HG03565 (cell line): ENCODE results near the gene MRPS25.
A peak's percentile ranks its signal among the peaks of the same experiment; 100 is the strongest.

Source experiments
- ATAC-seq: cut with Tn5 transposase; IDR thresholded peaks from one replicate; pipeline ENCODE4 v1.9.1; 2021; ENCODE audit warnings: mild to moderate bottlenecking, moderate library complexity; ENCODE audit not compliant: unreplicated experiment

Gene MRPS25

DNA sequence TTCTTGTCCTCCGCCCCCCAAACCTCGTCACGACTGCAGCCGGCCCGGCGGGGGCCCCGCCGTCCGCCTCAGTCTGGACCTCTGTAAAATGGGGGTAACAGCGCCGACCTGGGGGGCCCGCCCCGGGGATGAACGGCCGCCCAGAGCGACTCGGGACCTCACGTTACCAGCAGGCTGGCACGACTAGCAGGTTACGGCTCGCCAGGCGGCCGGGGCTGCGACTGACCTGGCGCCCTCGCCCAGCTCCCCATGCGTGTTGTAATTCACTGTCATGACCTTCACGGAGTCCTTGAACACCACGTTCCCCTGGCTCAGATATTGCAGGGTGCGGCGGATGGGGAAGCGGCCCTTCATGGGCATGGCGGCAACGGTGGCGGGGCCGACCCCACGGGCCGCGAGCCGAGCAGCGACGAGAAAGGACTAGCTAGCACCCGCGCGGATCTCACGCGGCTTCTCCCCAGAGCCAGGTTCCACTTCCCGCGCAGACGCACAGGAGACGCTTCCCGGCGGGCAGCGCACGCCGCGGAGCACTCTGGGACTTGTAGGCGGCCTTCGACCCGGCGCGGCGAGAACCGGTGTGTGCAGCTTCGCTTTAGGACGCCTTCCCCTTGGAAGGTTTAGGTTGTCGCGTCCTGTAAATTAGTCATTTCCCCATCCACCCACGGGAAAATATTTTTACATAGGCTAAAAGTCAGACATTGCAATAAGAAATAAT lies at the start of gene MRPS25:
TSS of gene MRPS25 (minus strand) at position 481 of the 715 bp plus-strand sequence. CDS start at position 360, 121 bp downstream.
- ATAC-seq = peak; percentile 85

DNA sequence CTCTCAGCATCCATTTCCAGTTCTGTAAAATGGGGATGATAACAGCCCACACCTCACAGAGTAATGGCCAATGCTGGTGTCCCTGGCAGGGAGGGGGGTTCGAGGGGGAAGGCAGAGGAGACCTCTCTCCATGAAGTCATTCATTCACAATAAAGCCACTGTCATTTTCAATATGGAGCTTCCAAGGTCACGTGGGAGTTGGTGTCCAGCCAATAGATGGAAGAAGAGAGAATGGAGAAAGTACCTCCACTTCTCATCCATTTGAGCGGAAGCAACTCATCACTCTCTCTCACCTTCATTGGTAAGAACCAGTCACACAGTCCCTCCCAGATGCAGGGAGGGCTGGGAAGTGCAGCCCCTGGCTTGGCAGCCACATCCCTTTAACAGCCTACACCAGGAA lies 48.8 kb upstream of the MRPS25 start:
- ATAC-seq = no peak

DNA sequence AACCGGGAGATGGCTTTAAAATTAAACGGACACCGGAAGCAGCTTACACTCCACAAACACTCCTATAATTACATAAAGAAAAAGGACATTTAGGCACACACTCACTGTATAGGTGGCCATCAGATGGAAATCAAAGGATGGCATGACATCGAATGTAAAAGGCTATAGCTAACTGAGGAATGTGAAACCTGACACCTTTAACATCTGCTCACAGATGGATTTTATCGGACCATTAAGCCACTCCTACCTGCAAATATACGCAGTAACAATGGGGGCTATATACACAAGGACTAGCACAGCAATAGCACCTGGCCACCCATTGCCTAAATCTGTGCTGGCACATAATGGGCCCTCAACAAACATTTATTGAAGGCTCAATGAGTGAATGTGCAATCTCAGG lies 48.4 kb upstream of the MRPS25 start:
- no peak for ATAC-seq

DNA sequence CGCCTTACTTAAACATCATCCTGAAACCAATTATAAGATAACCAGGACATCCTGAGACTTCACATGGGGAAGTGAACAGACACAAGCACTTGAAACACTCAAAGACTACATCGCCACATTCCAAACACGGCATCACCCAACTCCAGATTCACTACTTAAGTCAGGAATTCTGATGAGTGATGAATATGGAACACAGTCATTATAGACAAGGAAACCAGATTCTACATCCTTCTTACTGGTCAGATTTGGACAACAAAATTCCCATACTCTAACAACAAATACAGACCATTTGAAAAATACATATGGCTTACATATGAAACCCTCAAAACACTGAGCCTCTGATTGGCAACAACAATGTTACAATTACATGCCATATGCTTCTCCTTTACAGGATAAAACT lies 46.9 kb upstream of the MRPS25 start:
- ATAC-seq = no peak

DNA sequence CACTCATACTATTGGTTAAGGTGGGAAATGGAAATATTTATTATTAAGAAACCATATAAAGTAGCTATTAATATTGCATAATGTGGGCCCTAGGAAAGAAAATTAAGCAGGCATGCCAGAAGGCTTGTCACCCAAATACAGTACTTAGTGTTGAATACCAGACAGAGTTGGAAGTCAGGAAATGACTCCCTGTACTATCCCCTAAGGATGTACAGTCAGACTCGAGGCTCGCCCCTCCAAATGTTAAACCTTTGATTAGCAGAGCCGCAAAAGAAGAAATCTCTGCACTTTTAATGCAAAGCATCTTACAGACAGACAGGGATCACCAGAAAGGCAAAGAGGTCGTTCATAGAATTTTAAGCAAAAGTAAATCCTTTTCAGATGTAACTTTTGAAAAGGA lies 45.1 kb upstream of the MRPS25 start:
- no peak for ATAC-seq

DNA sequence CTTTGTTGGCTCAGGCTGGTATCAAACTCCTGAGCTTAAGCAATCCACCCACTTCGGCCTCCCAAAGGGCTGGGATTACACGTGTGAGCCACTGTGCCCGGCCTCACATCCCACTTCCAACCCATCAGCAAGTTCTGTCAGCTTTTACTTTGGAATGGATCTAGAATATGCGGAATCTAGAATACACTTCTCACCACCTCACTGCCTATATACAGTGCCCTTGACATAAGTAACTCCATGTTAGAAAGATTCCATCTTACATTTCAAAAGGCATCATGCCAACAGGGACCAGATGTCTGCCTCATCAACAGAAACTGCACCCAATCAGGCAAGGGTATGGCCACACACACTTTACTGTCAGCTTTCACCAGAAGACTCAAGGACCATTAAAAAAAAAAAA lies 43.8 kb upstream of the MRPS25 start:
- no peak for ATAC-seq

DNA sequence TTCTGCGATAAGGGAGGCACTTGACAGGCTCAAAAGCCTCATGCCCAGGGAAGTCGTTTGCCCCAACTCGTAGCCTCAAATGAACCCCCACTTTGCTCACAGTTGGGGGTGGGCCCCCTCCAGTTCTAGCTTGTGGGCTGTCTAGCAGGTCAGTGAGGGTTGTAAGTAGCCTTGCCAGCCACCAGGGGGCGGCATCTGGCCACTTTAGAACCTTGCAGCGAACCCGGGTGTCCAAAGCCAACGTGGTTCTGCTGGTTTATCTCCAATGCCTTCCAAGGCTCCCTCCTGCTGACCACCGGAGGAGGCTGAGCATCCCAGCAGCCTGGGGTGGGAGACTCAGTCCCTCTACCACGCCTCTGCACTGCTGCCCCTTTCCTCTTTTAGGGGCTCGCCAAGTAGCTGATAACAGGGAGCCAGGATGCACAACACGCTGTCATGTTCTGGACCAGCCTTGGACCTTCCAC lies 43.0 kb upstream of the MRPS25 start:
- peak; percentile 57 for ATAC-seq

DNA sequence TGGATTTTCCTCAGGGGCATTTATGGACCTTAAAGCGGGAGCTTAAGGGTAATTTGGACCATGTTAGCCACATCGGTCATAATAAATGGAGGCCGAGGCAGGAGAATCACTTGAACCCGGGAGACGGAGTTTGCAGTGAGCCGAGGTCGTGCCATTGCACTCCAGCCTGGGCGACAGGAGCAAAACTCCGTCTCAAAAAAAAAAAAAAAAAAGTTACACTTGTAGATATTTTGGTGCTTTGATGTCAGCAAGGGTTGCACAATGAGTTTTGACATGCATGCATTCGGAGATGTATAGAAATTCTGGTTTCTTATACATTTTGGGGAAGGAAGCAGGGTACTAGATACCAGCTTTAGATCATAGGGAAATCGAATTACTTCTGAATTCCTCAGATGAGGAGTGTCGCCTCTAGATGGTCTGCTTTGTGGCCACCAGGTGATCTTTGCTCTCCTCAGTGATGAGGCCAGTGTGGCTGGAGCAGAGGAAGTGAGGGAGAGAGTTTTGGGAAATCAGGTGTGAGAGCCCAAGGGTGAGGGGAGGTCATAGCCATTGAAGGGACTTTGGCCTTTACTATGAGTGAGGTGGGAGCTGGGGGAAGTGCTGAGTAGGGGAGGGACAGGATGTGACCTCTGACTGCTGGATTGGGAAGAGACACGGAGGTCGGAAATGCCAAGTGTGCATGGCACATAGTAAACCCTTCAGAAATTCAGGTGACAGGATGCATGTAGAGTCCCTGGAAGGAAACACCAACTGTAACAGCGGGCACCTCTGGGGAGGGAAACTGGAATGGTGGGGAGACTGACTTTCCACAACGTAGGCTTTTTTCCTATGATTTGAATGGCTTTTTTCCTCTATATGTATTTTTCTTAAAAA lies 42.2 kb upstream of the MRPS25 start:
- no peak for ATAC-seq

DNA sequence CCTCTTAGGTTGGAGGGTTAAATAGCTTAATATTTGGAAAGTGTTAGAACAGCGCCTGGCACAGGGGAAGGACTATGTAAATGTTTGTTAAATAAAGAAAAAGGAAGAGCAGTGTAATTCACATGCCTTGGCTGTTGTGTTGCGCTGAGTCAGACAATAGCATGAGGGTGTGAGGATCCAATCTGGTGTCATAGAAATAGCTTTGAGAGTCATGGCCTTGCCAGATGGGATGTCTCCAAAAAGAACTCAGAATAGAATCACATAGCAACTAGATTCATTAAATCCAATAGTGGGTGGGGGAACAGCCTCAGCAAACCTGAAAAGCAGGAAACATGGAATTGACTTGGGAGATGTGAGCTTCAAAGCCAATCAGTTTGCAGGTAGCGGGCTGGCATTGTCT lies 37.7 kb upstream of the MRPS25 start:
- ATAC-seq = no peak

DNA sequence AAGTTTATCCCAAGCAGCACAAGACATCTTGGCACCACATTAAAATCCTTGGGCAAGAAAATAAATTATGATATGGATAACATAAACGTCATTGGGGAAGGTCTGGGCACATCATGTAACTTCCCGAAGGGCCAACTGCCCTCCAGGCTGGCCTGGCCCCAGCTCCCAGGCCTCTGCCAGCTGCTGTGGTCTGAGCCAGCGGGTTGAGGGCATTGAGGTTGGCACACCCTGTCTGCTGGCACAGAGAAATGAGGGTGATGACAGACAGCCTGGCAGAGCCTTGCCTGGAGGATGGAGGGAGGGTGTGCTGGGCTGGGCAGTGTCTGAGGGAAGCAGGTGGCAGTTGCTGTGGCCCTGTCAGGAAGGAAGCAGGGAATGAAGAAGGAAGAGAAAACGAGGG lies 37.1 kb upstream of the MRPS25 start:
- no peak for ATAC-seq

DNA sequence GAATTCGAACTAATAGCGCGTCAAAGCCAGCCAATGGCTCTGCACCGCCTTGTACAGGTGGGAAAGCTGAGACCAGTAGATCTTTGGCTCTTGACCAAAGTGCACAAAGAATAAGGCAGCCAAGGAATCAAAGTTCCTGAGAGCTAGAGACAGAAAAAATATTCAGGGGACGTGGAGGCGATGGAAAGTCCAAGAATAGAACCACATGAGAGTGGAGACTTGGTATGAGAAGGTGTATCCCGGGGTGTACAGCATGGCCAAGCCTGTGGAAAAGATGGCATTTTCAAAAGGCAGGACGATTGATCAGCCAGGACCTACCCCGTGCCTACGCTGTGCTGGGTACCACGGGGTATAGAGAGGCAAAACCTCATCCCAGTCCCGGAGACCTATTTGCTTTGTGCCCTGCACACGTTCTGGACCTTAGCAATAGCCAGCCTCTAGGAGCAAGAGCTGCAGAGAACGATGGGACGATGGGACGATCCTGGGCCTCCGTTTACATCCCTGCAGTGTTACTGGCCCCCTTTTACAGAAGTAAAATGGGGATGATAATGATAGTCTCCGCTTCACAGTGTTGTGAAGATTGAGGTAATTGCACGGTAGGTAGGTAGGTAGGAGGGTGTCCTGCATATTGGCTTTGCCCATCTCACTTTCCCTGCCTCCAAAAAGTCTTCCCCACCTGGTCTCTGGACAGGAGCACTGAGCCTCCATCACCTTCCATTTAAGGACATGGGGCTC lies 34.4 kb upstream of the MRPS25 start:
- peak; percentile 16 for ATAC-seq

DNA sequence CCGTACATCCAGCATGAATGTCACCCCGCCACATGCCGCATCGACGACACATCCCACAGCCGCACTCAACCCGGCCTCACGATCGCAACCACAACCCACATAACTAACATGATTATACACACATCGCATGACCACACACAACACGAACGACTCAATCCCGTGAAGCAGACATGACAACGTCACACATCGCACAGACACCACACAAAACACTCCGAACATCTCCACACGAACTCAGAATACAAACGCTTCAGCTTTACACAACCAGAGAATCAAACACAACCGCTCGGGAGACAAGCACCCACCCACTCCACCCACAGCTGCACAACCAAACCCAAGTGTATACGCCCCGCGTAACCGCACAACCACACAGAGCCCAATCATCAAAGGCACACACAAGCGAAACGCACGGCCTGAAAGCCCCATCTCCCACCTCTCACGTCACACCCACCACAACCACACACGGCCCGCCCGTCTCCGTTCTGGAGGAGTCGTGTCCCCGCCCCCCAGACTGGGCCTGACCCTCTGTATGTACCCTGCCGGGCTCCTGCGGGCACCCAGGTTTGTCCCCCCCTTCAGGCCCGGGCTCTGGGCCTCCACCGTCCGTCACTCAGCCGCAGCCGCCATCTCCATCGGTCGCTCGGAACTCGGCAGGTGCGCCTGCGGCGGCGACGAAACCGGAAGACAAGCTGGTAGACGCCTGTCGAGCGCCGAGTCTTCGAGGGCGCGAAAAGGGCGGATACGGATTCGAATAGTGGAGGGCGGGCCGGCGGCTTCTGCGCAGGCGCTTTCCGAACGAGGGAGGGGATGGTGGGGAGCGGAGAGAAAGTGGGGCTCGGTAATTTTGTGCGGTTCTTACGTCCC lies 33.6 kb upstream of the MRPS25 start, which contains the start of gene RBSN:
TSS of gene RBSN (minus strand) at position 646 of the 861 bp plus-strand sequence. CDS start 3,028 bp downstream, outside the sequence.
- peak; percentile 88 for ATAC-seq

DNA sequence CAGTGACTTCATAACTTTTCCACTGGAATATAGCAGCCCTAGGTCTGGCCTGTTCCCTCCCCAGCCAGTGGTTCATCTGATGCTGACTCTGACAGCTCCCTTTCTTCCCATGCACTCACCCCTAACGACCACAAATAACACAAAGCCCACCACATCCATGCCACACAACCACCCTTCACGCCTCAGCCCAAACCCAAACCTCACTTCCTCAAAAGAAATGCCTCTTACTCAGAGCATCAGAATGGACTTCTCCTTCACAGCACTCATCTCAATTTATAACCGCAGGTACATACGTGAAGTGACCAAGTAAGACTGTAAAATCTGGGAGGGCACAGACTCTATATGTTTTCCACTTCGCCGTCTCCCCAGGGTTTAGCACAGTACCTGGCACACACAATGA lies 32.8 kb upstream of the MRPS25 start:
- no peak for ATAC-seq

DNA sequence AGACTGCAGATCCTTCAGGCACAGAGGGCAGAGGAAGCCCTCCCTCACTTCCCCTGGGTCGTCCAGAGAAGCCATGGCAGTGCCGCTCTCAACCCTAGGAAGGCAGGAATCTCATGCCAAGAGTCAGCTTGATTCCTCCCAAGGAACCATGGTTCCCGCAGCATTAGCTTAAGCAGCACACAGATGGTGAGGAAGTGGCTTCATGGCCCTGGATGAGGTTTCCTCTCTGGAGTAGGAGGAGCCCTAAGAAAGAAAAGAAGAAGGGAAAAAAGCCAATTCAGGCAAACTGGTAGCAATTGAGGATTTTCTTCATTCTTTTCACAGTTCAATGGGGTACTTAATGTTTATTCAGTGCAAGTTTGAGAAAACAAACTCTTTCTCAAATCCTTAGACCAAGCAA lies 30.9 kb upstream of the MRPS25 start:
- ATAC-seq = no peak

DNA sequence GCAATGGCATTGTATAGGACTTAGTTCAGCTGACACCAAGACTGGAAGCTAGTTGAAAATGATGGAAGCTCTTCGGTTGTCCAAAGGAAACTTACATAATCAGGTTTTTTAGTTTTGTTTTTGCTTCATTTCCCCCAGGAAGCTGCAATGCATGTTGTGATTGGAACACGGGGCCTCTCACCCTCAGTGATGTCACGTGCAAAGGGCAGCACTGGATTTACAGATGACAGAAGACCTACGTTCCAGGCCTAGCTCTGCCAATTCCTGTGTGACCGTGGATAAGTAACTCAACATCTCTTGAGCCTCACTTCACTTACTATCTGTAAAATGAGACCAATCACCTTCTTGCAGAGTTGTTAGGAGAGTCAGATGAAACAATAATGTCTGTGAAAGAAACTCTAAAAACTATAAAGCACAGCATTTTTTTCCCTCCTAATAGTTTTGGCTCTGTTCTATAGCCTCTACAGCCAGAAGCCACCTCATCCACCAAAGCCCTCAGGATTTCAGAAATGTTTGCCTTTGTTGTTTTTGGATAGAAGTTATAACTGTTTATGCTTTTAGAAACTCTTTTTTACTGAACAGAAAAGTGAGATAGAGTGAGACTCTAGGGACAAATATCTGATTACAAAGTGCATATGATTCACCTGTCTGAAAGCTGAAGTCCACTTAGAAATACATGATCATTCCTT lies 29.2 kb upstream of the MRPS25 start:
- ATAC-seq = no peak

DNA sequence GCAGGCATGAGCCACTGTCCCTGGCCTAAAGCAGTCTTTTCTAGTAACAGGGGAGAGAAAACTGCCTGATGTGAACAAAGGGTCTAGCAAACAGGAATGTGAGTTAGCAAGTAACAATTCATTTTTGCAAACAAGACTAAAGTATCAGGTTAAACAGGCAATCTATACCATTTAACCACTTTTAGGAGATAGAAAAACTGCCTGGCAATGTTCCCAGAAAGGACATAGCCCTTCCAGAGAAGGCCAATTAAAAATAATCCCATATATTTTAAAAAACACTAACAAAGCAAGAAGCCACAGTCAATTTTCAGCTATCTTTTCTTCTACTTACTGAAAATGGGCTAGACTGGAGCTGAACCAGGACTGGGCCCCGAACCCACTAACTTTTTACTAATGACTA lies 27.6 kb upstream of the MRPS25 start:
- ATAC-seq = no peak

DNA sequence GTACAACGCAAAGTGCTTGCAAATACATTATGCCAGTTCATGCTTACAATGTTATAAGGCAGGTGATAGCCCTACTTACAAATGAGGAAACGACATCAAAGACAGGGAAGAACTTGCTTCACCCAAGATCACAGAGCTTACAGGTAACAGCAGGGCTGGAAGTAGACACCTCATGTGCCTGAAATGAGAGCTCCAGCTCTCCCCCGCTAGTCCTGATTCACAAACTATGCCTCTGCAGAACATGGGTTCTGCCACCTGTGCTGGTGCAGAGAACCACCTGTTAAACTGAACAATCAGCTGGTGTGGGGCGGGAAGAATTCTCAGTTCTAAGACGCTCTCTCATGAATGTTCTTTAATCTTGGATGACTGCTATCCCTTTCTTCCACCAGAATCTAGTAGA lies 26.5 kb upstream of the MRPS25 start:
- ATAC-seq = no peak

DNA sequence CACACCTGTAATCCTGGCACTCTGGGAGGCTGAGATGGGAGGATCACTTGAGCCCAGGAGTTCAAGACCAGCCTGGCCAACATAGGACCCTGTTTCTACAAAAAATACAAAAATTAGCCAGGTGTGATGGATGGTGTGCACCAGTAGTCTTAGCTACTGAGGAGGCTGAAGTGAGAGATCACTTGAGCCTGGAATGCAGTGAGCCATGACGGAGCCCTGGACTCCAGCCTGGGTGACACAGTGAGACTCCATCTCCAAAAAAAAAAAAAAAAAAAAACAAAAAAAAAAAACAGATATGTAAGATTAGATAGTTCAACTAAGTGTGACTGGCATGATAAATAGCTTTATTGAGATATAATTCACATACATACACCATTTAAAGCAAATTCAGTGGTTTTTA lies 24.1 kb upstream of the MRPS25 start:
- ATAC-seq = no peak

DNA sequence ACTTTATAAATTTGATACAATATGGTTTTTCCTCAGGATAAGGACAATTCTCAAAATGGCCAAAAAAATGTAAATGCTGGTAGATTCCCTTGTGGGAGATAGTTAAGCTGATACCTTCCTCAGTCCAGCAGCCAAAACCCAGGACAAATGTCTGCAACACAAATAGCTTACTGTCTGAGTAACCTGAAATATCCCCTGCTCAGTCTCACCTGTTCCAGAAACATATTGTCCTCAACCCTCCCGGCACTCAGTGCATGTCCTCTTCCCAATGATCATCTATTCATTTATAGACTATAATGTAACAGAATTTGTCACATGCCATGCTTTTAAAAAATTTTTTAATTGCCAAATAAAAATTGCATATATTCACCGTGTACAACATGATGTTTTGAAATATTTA lies 21.6 kb upstream of the MRPS25 start:
- no peak for ATAC-seq

DNA sequence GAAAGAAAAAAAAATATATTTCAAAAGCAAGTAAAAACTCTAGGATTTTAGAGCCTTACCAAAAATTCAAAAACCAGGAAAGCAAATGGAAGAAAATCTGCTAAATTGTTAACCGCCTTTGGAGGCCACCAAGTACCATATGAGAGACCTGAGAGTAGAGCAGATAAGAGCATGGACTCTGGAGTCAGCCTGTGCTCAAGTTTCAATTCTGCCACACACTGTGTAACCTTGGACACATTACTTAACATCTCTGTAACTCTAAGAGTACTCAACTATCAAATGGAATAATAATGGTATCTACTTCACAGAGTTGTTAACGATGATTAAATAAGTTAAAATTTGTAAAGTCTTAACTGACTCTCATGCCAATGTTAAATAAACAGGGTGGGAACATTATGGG lies 21.1 kb upstream of the MRPS25 start:
- no peak for ATAC-seq
